GM15510 (cell line): Measurements from ENCODE around the gene ST3GAL4.

Experiments used
- POLR2A ChIP-seq: IDR thresholded peaks from 3 replicates; pipeline ENCODE4 v1.6.1; 2011; ENCODE audit warnings: borderline replicate concordance; ENCODE audit not compliant: insufficient read length; ENCODE audit errors: extremely low read depth

Gene ST3GAL4

DNA sequence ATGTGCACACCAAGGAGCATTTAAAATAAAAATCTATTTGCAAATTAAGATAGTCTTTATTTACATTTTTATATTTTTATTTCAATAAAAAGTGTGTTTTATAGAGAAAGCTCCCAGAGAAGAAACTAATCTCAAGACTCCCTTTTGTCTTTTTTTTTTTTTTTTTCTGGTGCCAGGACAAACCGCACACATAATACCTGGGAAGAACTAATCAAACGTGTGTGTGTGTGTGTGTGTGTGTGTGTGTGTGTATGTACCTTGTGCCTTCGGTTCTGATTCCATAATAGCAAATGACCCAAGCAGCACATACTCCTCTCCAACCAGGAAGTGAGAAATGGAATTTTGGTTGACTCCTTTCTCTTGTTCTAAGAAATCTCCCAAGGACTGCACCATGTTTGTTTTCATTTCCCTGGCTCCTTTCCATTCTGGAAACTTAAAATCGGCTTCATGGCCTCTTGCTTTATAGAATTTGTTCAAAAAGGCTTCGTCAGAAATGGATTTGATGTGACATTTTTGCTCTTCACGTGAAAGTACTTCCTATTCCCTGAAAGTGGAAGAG is 65.3 kb downstream of the ST3GAL4 start:
- no peak for TF ChIP-seq POLR2A

DNA sequence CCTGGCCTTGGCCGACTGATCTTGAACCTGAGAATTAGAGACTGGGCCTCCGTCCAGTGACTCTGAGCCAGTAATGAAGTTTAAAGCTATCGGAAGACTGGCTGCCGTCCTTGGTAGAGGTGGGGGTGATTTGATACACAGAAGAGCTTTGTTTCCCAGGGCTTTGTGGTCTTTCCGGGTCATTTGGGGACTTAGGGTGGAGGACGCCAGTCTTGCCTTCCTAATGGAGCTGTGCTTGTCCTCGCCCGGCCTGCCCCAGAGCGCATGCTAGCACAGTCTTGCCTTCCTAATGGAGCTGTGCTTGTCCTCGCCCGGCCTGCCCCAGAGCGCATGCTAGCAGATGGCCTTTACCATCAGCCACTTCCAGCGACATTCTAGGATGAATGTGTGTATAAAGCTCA is 65.8 kb downstream of the ST3GAL4 start:
- no peak for TF ChIP-seq POLR2A

DNA sequence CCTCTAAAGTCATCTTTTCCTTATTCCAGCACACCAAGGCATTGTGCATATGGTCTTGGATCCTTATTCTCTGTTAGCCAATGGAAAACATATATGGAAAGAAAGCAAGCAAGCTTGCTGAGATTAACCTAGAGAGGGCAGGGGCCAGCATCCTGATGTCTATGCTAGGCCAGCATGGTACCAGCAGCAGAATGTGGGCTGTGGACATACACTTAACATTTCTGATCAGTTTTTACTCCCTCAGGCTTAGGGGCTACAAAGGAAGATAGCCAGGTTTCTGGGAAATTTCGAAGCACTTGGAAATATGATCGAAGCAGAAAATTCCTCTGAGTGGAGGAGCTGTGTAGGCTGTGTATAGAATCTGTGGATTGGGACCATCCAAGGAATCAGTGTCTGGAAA is 67.0 kb downstream of the ST3GAL4 start:
- TF ChIP-seq POLR2A: no peak

DNA sequence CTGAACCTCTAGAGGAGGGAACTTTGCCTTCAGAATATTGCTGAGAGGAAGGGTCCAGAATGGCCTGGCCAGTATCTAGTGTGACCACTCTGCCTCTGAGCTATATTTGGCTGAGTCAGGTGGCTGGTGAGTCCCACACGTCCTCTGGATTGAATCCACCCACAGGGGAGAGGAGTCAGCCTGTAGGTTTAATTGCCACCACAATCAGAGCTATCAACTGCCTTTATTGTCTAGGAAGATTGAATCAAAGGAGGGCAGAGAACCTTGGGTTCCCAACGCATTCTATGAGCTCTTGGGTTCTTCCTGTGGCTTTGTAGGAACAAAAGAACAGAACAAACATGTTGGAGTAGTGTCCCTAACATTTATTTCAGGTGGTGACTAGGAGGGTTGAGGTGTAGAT is 67.7 kb downstream of the ST3GAL4 start:
- TF ChIP-seq POLR2A: no peak

DNA sequence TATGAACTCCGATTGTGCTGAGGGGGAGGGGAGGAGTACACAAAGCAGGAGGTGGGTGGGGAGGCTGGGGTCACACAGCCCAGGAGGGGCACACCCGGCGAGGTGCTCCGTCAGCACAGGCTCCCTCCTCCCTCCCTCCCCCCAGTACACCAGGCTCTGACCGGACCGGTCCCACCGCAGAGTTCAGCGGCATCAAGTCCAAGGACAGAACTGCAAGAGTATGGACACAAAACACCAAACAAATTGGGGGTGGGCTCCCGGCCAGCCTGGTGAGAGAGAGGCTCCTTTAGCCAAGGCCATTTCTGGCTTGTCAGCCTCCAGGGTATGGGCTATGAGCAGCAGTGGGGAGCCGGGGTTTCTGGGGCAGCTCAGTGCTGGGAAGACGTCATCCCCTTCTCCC is 68.3 kb downstream of the ST3GAL4 start:
- TF ChIP-seq POLR2A: no peak

DNA sequence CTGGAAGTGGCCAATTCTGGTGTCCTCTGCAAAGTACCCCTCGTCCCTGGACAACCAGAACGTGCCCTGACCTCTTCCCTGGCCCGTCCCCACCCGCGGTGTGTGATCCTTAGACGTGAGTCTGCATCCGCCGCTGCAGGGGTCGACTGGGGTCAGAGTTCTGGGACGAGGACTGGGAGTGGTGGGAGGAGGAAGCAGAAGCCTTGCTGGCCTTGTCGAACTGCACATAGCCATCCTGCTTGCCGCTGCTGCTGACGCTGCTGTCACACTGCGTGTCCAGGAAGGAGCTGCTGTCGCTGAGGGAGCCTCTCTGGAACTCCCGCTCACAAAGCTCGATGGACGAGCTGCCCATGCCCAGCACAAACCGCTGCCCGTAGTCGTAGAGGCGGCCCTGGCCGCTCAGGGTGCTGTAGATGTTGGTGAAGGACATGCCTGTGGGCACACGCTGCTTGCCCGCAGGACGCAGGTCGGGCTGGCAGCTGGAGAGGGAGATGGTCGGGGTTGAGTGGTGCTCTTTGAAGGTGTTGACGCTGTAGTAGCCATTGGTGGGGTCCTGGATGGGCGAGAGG is 69.1 kb downstream of the ST3GAL4 start:
- no peak for TF ChIP-seq POLR2A

DNA sequence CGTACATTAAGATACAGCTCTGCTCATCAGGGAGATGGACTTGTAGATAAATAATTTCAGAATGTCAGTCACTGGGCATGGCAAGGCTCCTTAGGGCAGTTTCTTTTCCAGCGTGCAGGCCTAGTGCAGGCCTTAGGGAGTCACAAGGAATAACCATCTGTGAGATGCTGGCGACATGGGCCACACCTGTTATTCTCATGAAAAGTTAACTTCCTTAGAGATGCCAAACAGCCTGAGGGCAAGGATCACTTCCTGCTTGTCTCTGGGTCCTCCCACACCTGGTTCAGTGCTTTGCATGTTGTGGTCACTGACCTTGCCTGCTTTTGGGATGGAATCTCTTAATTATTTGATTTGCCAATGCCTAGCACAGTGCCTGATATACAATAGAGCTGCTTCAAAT is 70.6 kb downstream of the ST3GAL4 start:
- TF ChIP-seq POLR2A: no peak

DNA sequence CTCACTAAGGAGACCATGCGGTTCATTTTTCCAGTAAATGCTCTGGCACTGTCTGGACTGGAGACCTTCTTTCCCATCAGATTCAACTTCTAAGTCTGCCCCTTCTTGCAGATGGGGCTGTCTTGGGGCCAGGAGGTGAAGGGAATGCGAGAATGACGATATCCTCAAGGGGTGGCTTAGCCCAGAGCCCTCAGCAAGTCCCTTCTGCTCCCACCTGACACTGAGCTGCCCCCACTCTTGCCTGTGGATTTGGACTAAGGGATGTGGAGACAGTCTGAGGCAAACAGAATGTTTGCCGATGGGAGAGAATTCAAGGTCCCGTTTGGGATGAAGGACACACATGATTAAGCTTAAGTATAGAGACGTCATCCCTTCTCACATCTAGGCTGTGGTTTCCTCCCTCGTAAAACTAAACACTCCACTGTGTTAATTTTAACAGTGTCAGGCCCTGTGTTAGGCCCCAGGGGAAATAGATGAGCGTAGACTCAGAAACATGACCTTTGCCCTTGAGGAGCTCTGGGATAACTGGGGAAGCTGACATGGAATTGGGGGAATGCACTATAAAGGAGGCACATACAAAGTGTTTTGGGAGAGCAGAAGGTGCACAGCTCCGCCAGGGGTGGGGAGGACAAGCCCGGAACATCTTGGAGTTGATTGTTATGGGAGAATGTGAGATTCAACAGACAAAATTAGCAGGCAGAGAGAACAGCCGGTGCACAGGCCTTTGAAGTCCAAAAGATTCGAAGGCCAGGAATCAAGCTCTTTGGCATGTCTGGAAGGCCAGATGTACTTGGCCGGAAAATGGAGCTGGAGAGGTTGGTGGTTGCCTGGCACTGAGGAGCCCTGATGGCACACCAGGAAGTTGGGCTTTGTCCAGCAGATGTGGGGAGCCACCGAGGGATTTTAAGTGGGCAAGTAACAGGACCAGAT is 71.6 kb downstream of the ST3GAL4 start:
- TF ChIP-seq POLR2A: no peak

DNA sequence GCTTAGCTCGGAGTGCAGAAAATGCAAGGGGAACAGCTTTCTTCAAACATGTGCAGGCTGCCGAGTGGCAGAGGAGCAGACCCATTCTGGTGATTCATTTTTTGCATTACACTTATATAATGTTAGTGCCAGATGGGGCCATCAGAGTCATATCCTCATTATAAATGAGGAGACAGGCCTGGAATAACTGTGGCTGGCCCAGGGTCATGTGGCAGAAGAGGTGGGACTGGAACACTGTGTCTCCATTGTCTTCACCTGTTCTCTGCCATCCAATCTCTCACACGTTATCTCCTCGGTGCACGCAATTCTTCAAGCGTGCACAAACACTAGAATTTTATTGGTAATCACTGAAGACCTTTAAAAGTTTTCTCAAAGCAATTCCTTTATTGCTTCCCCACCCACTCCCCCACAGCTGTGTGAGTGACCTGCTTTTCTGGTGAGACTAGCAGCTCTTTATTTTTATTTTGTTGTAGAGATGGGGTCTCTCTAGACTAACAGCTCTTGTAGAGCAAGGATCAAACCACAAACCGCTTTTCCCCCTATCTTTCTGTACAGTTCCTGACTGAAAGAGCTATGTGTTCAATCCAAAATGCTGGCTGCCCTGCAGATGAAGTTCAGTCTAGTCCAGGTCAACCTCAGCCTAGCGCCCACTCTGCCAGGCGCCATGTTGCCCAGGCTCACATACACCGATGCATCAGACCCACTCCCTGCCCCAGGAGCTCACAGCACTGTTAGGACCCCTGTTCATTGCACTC is 75.3 kb downstream of the ST3GAL4 start:
- TF ChIP-seq POLR2A: no peak

DNA sequence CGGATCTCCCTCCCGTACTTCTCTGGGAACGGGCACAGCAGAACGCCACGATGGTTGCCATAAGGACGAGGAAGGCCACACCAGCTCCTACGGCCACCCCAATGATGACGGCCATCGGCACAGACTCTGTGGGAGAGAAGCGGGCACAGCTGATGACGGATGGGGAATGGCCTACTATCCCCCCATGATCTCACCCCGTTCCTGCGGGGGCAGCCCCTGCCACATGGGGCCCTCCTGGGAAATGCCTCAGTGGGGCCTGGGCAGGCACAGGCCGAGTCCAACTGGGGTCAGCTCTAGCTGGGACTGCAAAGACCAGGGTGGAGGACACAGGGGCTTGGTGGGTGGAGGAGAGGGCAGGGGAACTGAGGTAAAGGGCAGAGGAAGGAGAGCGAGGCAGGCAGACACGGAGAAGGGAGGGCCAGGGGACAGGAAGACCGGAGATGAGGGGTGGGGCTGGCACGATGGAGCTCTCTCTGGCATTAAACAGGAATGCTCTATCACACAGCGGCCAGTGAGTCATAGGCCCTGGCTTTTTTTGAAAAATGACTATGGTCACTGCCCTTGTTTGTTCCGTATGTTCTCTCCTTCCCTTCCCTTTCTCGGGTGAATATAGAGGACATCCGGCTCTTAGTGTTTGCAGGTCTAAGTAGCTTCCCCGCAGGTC is 76.0 kb downstream of the ST3GAL4 start:
- no peak for TF ChIP-seq POLR2A

DNA sequence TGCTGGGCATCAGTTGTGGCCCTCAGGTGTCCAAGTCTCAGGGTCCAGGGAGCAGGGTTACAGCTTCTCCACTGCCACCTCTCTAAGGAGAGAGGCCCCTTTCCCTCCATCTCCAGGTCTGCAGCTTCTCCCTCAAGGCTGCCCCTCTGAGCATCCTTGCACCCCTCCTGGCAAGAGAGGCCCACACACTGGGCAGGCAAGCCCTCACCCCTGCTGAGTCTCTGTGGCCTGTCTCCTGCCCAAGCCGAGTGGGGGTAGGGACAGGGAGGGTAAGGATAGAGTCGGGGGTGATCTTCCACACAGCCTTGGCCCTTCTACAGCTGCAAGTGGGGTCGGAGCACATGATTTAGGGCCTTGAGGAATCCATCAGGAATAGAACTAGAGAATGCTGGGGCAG is 76.6 kb downstream of the ST3GAL4 start:
- no peak for TF ChIP-seq POLR2A

DNA sequence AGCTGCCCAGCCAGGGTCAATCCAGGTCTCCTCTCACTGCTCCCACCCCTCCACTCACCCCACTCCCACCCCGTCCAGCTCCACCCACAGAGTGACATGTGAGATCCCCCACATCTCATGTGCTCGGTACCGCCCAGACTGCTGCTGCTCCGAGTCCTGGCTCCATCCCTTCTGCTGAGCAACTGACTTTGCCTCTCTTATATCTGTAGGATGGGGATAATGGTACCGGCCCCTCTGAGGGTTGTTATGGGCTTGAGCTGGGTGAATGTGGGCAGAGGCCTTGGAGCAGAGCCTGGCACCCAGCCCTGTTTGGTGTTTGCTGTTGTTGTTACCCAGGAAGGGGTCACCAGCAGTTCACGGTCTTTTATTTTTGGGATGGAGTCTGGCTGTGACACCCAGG is 77.0 kb downstream of the ST3GAL4 start:
- no peak for TF ChIP-seq POLR2A

DNA sequence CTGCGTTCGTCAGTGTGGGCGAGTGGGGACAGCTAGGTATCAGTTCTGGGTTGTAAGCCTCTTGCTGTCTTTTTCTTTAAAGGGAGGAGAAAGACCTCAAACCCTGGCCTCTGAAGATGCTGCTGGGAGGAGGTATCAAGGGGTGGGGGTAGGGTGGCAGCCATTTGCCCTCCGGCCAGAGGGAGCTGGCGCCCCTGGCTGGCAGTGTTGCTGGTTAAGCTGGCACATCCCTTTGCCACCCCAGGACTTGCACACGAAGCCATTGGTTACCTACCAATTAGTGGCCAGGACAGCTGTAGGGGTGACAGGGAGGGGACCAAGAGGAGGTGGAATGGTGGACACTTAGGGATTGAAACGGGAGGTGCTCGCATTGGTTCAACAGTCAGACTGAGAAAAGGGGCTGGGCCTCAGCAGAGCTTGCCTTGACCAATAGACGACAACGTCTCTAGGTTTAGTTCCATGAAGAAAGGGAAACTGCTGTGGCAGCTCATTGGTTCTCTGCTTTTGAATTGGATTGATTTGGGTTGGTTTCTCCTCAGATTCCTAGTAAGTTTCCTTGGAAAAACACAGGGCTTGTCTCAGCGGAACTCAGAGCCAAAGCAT is 77.9 kb downstream of the ST3GAL4 start:
- TF ChIP-seq POLR2A: no peak
